CD4-positive, CD25-positive, alpha-beta regulatory T cell (primary cell): ENCODE results near the gene PKD1. TPM values are rescaled to one million over a fixed set of nuclear protein-coding genes. Genes with fewer than 3 reads are reported as not detected.
A peak's percentile ranks its signal among the peaks of the same experiment; 100 is the strongest.

ENCODE experiments used
- ATAC-seq, 2 donors: fragments of 150-1000 bp; cut with Tn5 transposase; one replicate each; pipeline ENCODE4 v1.10.0; 2021; ENCODE audit warnings: low read depth in 2 of 2, moderate number of reproducible peaks in 2 of 2, moderate library complexity in 1 of 2
- DNase-seq, 3 donors: peaks; one replicate each; pipeline versions ENCODE4 v3.0.0 to v3.0.0-alpha.2; 2012 to 2022; ENCODE audit warnings: mixed read lengths in 1 of 3
- H3K27ac ChIP-seq: one replicate; pipeline ENCODE4 v1.7.0; 2013; ENCODE audit warnings: mild to moderate bottlenecking, low read length; ENCODE audit not compliant: insufficient read depth, poor library complexity, severe bottlenecking
- H3K27me3 ChIP-seq: one replicate; pipeline ENCODE4 v1.7.0; 2013; ENCODE audit warnings: low read length; ENCODE audit not compliant: control insufficient read depth, insufficient read depth
- H3K36me3 ChIP-seq: one replicate; pipeline ENCODE4 v1.7.0; 2013; ENCODE audit warnings: mild to moderate bottlenecking, low read length, moderate library complexity; ENCODE audit not compliant: control insufficient read depth, insufficient read depth
- H3K4me1 ChIP-seq: 2 replicates; pipeline ENCODE4 v1.7.0; 2013; ENCODE audit warnings: mild to moderate bottlenecking, low read length; ENCODE audit not compliant: insufficient read depth, control insufficient read depth, poor library complexity, severe bottlenecking
- H3K4me3 ChIP-seq: one replicate; pipeline ENCODE4 v1.7.0; 2013; ENCODE audit warnings: low read depth, mild to moderate bottlenecking, low read length, moderate library complexity
- H3K9me3 ChIP-seq, 2 experiments: 1 replicate in 1 of 2; 2 replicates in 1 of 2; pipeline ENCODE4 v1.7.0; 2013; ENCODE audit warnings: low read length in 2 of 2, mild to moderate bottlenecking in 1 of 2, moderate library complexity in 1 of 2; ENCODE audit not compliant: control insufficient read depth in 2 of 2
- H3K27ac Mint-ChIP-seq, 3 donors: one replicate each; pipeline ENCODE4 v1.8.0; 2020 to 2022; ENCODE audit warnings: mild to moderate bottlenecking in 3 of 3, mixed read lengths in 3 of 3, moderate library complexity in 2 of 3
- H3K27me3 Mint-ChIP-seq: one replicate; pipeline ENCODE4 v1.8.0; 2022; ENCODE audit warnings: mild to moderate bottlenecking, mixed read lengths
- H3K36me3 Mint-ChIP-seq: one replicate; pipeline ENCODE4 v1.8.0; 2020; ENCODE audit warnings: mixed read lengths
- H3K4me1 Mint-ChIP-seq, 4 donors: one replicate each; pipeline ENCODE4 v1.8.0; 2020 to 2022; ENCODE audit warnings: mixed read lengths in 4 of 4, mild to moderate bottlenecking in 1 of 4
- H3K4me3 Mint-ChIP-seq, 4 donors: one replicate each; pipeline ENCODE4 v1.8.0; 2020 to 2022; ENCODE audit warnings: mild to moderate bottlenecking in 4 of 4, mixed read lengths in 4 of 4, moderate library complexity in 3 of 4
- H3K9me3 Mint-ChIP-seq, 7 donors: one replicate each; pipeline ENCODE4 v1.8.0; 2020 to 2022; ENCODE audit warnings: mixed read lengths in 7 of 7, mild to moderate bottlenecking in 3 of 7, moderate library complexity in 2 of 7
- polyA plus RNA-seq, 4 donors: library from polyadenylated mRNA; unstranded; fragments of 300-500 nt; fragmentation: Illumina TruSeq; gene quantifications; one replicate each; pipeline ENCODE4 v1.2.3, GENCODE V29; 2021
- total RNA-seq: library from RNA; stranded (reverse); gene quantifications from one replicate; pipeline ENCODE4 v1.2.3, GENCODE V29; 2022

Gene PKD1
- total and polyA plus RNA-seq, 5 donors from 2014 or later: 1.4 to 86.1 (median 2.8) TPM

- ATAC-seq (no peak), DNase-seq (no peak)
- no peak overlapping the region for H3K4me3 ChIP-seq
- Mint-ChIP-seq H3K27ac (no peak overlapping the region), H3K36me3 (peaks cover 4% of the 10 kb centered on the region), H3K9me3 (no peaks in the 10 kb centered on the region), H3K4me1 (no peaks in the 10 kb centered on the region), H3K27me3 (no peaks in the 10 kb centered on the region), H3K4me3 (no peak overlapping the region)
- H3K9me3 ChIP-seq: no peaks in the 10 kb centered on the region
- no peaks in the 10 kb centered on the region for H3K4me1 ChIP-seq
- H3K27ac ChIP-seq: no peak overlapping the region
- H3K27me3 ChIP-seq: no peaks in the 10 kb centered on the region
- H3K36me3 ChIP-seq: peaks cover 10% of the 10 kb centered on the region
These were observed 41.9 kb downstream of the PKD1 start for GRCh38 chr16:2093793-2094192.

- H3K4me3 ChIP-seq: no peak overlapping the region
- H3K27me3 ChIP-seq: no peaks in the 10 kb centered on the region
- no peak for DNase-seq
- no peaks in the 10 kb centered on the region for H3K9me3 ChIP-seq
- peaks cover 11% of the 10 kb centered on the region for H3K36me3 ChIP-seq
- Mint-ChIP-seq H3K27ac (no peak overlapping the region), H3K4me1 (no peaks in the 10 kb centered on the region), H3K4me3 (no peak overlapping the region), H3K36me3 (peaks cover 4% of the 10 kb centered on the region), H3K9me3 (no peaks in the 10 kb centered on the region), H3K27me3 (no peaks in the 10 kb centered on the region)
- no peak for ATAC-seq
- no peak overlapping the region for H3K27ac ChIP-seq
- no peaks in the 10 kb centered on the region for H3K4me1 ChIP-seq
These were observed 42.8 kb downstream of the PKD1 start for GRCh38 chr16:2092866-2093265.

GRCh38 chr16:2092256-2092620 lies 43.5 kb downstream of the PKD1 start:
- no peak overlapping the region for H3K27ac ChIP-seq
- H3K27me3 ChIP-seq: no peaks in the 10 kb centered on the region
- Mint-ChIP-seq H3K9me3 (no peaks in the 10 kb centered on the region), H3K27ac (no peak overlapping the region), H3K4me1 (no peaks in the 10 kb centered on the region), H3K36me3 (peaks cover 4% of the 10 kb centered on the region), H3K4me3 (no peak overlapping the region), H3K27me3 (no peaks in the 10 kb centered on the region)
- peaks cover 11% of the 10 kb centered on the region for H3K36me3 ChIP-seq
- no peak overlapping the region for H3K4me3 ChIP-seq
- no peaks in the 10 kb centered on the region for H3K4me1 ChIP-seq
- DNase-seq: no peak
- no peak for ATAC-seq
- no peaks in the 10 kb centered on the region for H3K9me3 ChIP-seq

- H3K9me3 ChIP-seq: no peaks in the 10 kb centered on the region
- no peak overlapping the region for H3K4me3 ChIP-seq
- Mint-ChIP-seq H3K4me3 (no peak overlapping the region), H3K4me1 (no peaks in the 10 kb centered on the region), H3K36me3 (peaks cover 4% of the 10 kb centered on the region), H3K27me3 (no peaks in the 10 kb centered on the region), H3K27ac (no peak overlapping the region), H3K9me3 (no peaks in the 10 kb centered on the region)
- no peaks in the 10 kb centered on the region for H3K27me3 ChIP-seq
- H3K4me1 ChIP-seq: no peaks in the 10 kb centered on the region
- ATAC-seq: no peak
- H3K36me3 ChIP-seq: peaks cover 15% of the 10 kb centered on the region
- DNase-seq: no peak
- no peak overlapping the region for H3K27ac ChIP-seq
These were observed 44.0 kb downstream of the PKD1 start for GRCh38 chr16:2091547-2092255.

GRCh38 chr16:2090777-2091546 lies 44.7 kb downstream of the PKD1 start:
- H3K9me3 ChIP-seq: no peaks in the 10 kb centered on the region
- Mint-ChIP-seq H3K27ac (no peak overlapping the region), H3K4me3 (no peak overlapping the region), H3K27me3 (no peaks in the 10 kb centered on the region), H3K4me1 (no peaks in the 10 kb centered on the region), H3K36me3 (peaks cover 3% of the 10 kb centered on the region), H3K9me3 (no peaks in the 10 kb centered on the region)
- ATAC-seq: peak in 1 of 2 donors; percentile 6
- no peaks in the 10 kb centered on the region for H3K27me3 ChIP-seq
- H3K36me3 ChIP-seq: peaks cover 19% of the 10 kb centered on the region
- no peaks in the 10 kb centered on the region for H3K4me1 ChIP-seq
- no peak overlapping the region for H3K27ac ChIP-seq
- H3K4me3 ChIP-seq: no peak overlapping the region
- peak in 1 of 3 donors; percentile 18 for DNase-seq

GRCh38 chr16:2090481-2090776 lies 45.3 kb downstream of the PKD1 start:
- Mint-ChIP-seq H3K36me3 (no peaks in the 10 kb centered on the region), H3K27ac (no peak overlapping the region), H3K4me1 (no peaks in the 10 kb centered on the region), H3K27me3 (no peaks in the 10 kb centered on the region), H3K9me3 (no peaks in the 10 kb centered on the region), H3K4me3 (no peak overlapping the region)
- ATAC-seq (no peak), DNase-seq (no peak)
- H3K36me3 ChIP-seq: peaks cover 16% of the 10 kb centered on the region
- H3K27ac ChIP-seq: no peak overlapping the region
- H3K4me3 ChIP-seq: no peak overlapping the region
- H3K4me1 ChIP-seq: no peaks in the 10 kb centered on the region
- H3K9me3 ChIP-seq: no peaks in the 10 kb centered on the region
- no peaks in the 10 kb centered on the region for H3K27me3 ChIP-seq

- ATAC-seq: no peak
- H3K27ac ChIP-seq: no peak overlapping the region
- no peak overlapping the region for H3K4me3 ChIP-seq
- peaks cover 18% of the 10 kb centered on the region for H3K36me3 ChIP-seq
- Mint-ChIP-seq H3K36me3 (no peaks in the 10 kb centered on the region), H3K4me3 (no peak overlapping the region), H3K4me1 (no peaks in the 10 kb centered on the region), H3K27ac (no peak overlapping the region), H3K9me3 (no peaks in the 10 kb centered on the region), H3K27me3 (no peaks in the 10 kb centered on the region)
- H3K27me3 ChIP-seq: no peaks in the 10 kb centered on the region
- no peak for DNase-seq
- H3K4me1 ChIP-seq: no peaks in the 10 kb centered on the region
- no peaks in the 10 kb centered on the region for H3K9me3 ChIP-seq
These were observed 45.8 kb downstream of the PKD1 start for GRCh38 chr16:2089706-2090480.
